Neural cell (in vitro differentiated cells): Measurements from ENCODE around the gene ICOSLG.
"Not testable (repeated sequence)": the region's sequence is repeated elsewhere in the genome, so short reads cannot be mapped to it uniquely, and the experiment has no call there.

Experiments
- CTCF ChIP-seq: fragments of 450-650 bp; IDR thresholded peaks from 2 replicates; pipeline ENCODE4 v1.5.1; 2014; ENCODE audit warnings: antibody characterized with exemption, mild to moderate bottlenecking, moderate library complexity; ENCODE audit not compliant: poor library complexity, severe bottlenecking
- EP300 ChIP-seq: fragments of 450-650 bp; conservative IDR thresholded peaks from 2 replicates; pipeline ENCODE4 v1.6.1; 2014; ENCODE audit warnings: antibody characterized with exemption, mild to moderate bottlenecking, moderate library complexity; ENCODE audit not compliant: poor library complexity, severe bottlenecking
- EZH2 ChIP-seq: fragments of 200-600, 300-800 bp; shearing (Covaris generic), sonication (generic); IDR thresholded peaks from 2 replicates; pipeline ENCODE4 v1.6.1; 2014; ENCODE audit warnings: antibody characterized with exemption, low read length, borderline replicate concordance, mild to moderate bottlenecking; ENCODE audit not compliant: insufficient read depth, poor library complexity, severe bottlenecking
- MXI1 ChIP-seq: fragments of 450-650 bp; conservative IDR thresholded peaks from 2 replicates; pipeline ENCODE4 v1.6.1; 2014; ENCODE audit warnings: antibody characterized with exemption, mild to moderate bottlenecking; ENCODE audit not compliant: poor library complexity, severe bottlenecking
- POLR2AphosphoS5 ChIP-seq: IDR thresholded peaks from 2 replicates; pipeline ENCODE4 v1.6.1; 2012
- RAD21 ChIP-seq: fragments of 450-650 bp; conservative IDR thresholded peaks from 2 replicates; pipeline ENCODE4 v1.6.1; 2014; ENCODE audit warnings: antibody characterized with exemption, mild to moderate bottlenecking, moderate library complexity
- REST ChIP-seq: IDR thresholded peaks from 2 replicates; pipeline ENCODE4 v1.6.1; 2012; ENCODE audit warnings: borderline replicate concordance
- SMC3 ChIP-seq: fragments of 450-650 bp; conservative IDR thresholded peaks from 2 replicates; pipeline ENCODE4 v1.6.1; 2014; ENCODE audit warnings: antibody characterized with exemption, mild to moderate bottlenecking, moderate library complexity; ENCODE audit not compliant: poor library complexity
- TAF1 ChIP-seq: IDR thresholded peaks from 2 replicates; pipeline ENCODE4 v1.6.1; 2012; ENCODE audit warnings: low read depth

GRCh38 chr21:44194888-44195287 is 45.9 kb downstream of the ICOSLG start:
- TF ChIP-seq RAD21, CTCF, POLR2AphosphoS5, SMC3, MXI1, EZH2, REST, EP300, TAF1: not testable (repeated sequence)
